WI38 (cell line): ENCODE results near the gene FEZ2.
A peak's percentile ranks its signal among the peaks of the same experiment; 100 is the strongest.
"Not testable (repeated sequence)": the region's sequence is repeated elsewhere in the genome, so short reads cannot be mapped to it uniquely, and the experiment has no call there.

Source experiments
- H3K4me3 ChIP-seq: 2 replicates; pipeline ENCODE4 v1.5.1; 2011; ENCODE audit warnings: low read depth, mild to moderate bottlenecking, control low read depth, low read length
- CTCF ChIP-seq: IDR thresholded peaks from 2 replicates; pipeline ENCODE4 v1.5.1; 2012; ENCODE audit warnings: low read depth, mild to moderate bottlenecking, control low read depth, low read length

The FEZ2 gene

DNA sequence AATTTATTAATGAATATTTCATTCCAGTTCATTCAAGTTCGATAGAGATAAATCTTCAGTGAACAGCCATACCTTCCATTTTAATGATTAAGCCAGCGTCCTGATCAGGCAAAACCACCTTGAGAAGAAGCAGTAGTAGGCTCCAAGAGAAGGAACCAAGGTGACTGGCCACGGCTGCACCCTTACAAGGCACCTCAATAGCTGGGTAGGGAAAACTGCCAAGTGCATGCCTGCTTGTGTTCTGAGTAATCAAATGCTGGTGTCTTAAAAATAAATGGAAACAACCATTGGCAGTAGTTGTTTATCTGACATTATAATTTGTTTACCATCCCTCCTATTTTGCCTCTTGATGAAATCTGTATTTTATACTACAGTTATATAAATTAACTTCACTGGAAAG lies 10.0 kb upstream of the FEZ2 start:
- no peak for TF ChIP-seq CTCF
- H3K4me3 ChIP-seq: no peak overlapping the region

GRCh38 chr2:36606925-36607324 lies 9.0 kb upstream of the FEZ2 start:
- no peak overlapping the region for H3K4me3 ChIP-seq
- no peak for TF ChIP-seq CTCF

DNA sequence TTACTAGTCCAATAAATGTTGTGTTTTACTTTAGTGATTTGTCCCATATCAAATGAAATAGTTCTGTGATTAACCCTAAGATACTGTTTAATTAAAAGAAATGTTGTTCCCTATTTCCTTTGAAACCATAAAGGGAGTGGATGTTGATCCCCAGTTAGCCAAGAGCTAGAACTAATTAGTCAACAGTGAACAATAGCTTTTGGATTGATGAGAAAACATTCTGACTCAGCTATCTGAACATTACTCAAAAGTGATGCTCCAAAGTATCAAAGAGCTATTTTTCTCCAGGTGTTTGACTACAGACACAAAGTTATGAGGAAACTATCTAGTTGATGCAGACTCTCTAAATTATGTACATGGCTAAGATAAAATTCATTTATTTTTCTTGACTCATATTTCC lies 7.3 kb upstream of the FEZ2 start:
- TF ChIP-seq CTCF: no peak
- no peak overlapping the region for H3K4me3 ChIP-seq

DNA sequence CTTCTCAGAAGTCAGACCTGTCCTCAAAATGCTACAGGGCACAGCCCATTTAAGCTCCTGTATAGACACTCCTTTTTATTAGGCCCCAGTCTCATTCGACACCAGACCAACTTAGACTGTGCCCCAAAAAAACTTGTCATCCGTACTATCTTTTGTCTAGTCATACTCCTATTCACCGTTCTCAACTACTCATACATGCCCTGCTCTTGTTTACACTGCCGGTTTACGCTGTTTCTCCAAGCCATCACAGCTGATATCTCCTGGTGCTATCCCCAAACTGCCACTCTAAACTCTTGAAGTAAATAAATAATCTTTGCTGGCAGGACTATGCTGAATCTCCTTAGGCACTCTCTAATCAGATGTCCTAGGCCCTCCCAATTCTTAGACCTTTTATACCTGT lies 5.7 kb upstream of the FEZ2 start:
- not testable (repeated sequence) for H3K4me3 ChIP-seq

DNA sequence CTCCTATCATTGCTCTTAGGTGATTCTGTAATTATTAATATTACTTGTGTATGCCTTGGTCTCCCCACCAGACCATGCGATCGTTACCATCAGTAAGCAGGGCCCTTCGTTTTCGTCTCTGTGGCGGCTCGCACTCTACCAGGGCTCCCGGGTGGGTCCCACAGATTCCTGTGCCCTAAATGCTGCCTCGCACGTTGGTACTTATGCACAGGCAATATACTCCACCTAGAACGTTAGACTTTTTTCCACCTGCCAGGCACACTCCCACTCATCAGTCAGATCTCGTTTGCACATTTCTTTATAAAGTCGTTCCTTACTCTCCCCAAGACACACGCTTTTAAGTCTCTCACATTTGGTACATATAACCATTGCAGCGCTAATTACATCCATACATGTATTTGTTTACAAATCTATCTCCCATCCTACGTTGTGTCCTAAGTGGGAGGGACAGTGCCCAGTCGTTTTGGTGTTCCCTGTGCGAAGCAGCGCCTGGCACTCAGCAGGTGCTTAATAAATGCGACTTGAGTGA lies 901 bp downstream of the FEZ2 start:
- no peak for TF ChIP-seq CTCF

DNA sequence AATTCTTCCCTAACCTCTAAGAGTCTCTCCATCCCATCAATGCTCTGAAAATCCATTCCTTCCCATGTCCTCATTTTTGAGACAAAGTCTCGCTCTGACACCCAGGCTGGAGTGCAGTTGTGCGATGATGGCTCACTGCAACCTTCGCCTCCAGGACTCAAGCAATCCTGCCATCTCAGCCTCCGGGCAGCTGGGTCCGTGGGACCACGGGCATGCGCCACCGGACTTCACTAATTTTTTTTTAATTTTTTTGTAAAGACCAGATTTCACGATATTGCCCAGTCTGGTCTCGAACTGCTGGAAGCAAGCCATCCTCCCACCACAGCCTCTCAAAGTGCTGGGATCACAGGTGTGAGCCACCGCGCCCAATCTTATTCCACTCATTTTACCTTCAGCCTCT lies 1.6 kb downstream of the FEZ2 start:
- peak overlapping the region; percentile 88 for H3K4me3 ChIP-seq

More for the DNA sequence above, 901 bp downstream of the FEZ2 start:
- peak overlapping the region; percentile 88 for H3K4me3 ChIP-seq

GRCh38 chr2:36594849-36595248 lies 3.1 kb downstream of the FEZ2 start:
- no peak overlapping the region for H3K4me3 ChIP-seq
- no peak for TF ChIP-seq CTCF

More for the DNA sequence above, 1.6 kb downstream of the FEZ2 start:
- no peak for TF ChIP-seq CTCF

DNA sequence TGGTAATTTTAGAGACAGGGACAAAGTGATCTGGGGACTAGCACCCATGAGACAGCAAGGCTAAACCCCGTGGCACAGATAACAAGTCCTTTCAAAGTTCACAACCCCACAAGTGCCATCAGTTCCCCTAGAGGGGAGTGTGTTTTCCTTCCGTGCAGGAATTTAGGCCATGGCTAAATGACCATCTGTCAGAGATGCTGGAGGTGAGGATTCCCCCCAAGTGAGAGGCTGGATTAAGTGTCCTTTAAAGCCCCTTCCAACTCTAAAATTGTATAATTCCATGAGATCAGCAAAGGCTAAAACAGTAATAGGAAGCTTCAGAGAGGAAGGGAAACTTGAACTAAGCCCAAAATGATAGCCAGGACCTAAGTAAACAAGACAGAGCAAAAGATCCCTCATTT lies 8.7 kb downstream of the FEZ2 start:
- no peak overlapping the region for H3K4me3 ChIP-seq
- TF ChIP-seq CTCF: no peak
